Activated T-cell treated with anti-CD3 and anti-CD28 coated beads for 24 hours (primary cell): Measurements from ENCODE around the gene DRD2.
"Not testable (repeated sequence)": the region's sequence is repeated elsewhere in the genome, so short reads cannot be mapped to it uniquely, and the experiment has no call there.

Source experiments
- DNase-seq: peaks from one replicate; pipeline ENCODE4 v3.0.0-alpha.2; 2020; ENCODE audit warnings: low read depth

Gene DRD2

GRCh38 chr11:113475160-113475761 is at the start of gene DRD2:
Gene DRD2 (minus strand): TSS chr11:113475398. CDS start chr11:113424651, 50,747 bp downstream.
- no peak for DNase-seq

- not testable (repeated sequence) for DNase-seq
Observed at GRCh38 chr11:113523906-113524305, 48.7 kb upstream of the DRD2 start.

- no peak for DNase-seq
Observed at GRCh38 chr11:113521737-113522517, 46.7 kb upstream of the DRD2 start.

DNA sequence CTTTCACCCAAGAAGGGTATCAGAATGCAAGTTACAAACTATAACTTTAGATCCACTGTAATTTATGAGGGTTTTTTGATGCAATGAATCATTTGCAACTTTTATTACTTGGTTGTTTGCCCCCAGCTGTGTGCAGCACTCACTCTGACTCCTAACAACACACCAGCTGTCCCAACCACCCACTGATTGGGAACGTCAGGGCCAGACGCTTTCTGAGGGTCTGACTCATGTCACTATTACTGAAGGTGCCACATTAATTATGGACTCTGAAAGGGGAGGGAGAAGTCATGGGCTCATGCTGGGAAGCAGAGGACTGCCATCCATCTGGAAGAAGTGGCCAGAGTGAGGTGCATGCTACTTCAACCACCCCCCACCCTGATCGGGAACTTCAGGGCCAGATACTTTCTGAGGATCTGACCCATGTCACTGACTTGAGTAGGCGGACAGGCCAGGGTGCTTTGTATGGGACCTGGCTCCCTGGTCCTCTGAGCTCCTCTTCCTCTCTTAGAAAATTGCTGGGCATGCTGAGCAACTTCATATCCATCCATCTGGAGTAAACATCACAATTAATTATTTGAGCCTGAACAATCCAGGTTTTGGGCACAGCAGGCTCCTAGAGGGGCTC is 44.9 kb upstream of the DRD2 start:
- no peak for DNase-seq

- DNase-seq = no peak
Observed at GRCh38 chr11:113518716-113519495, 43.7 kb upstream of the DRD2 start.

DNA sequence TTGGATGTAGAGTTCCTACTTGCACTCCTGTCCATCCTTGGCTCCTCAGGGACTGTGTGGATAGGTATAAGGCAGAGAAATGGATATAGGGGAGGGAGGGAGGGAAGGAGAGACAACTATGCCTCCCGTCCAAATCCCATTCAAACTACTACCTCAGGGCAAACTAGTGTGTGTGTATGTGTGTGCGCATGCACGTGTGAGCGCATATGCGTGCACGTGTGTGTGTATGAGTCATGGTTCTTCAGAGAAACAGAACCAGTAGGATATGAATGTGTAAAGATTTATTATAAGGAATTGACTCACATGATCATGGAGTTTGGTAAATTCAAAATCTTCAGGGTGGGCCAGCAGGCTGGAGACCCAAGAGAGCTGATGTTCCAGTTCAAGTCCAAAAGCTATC is 42.2 kb upstream of the DRD2 start:
- DNase-seq = no peak

GRCh38 chr11:113514856-113515255 is 39.7 kb upstream of the DRD2 start:
- DNase-seq = no peak

- no peak for DNase-seq
Observed at GRCh38 chr11:113507341-113507740, 32.1 kb upstream of the DRD2 start.

GRCh38 chr11:113506893-113507292 is 31.7 kb upstream of the DRD2 start:
- no peak for DNase-seq

GRCh38 chr11:113506461-113506860 is 31.3 kb upstream of the DRD2 start:
- DNase-seq = no peak

DNA sequence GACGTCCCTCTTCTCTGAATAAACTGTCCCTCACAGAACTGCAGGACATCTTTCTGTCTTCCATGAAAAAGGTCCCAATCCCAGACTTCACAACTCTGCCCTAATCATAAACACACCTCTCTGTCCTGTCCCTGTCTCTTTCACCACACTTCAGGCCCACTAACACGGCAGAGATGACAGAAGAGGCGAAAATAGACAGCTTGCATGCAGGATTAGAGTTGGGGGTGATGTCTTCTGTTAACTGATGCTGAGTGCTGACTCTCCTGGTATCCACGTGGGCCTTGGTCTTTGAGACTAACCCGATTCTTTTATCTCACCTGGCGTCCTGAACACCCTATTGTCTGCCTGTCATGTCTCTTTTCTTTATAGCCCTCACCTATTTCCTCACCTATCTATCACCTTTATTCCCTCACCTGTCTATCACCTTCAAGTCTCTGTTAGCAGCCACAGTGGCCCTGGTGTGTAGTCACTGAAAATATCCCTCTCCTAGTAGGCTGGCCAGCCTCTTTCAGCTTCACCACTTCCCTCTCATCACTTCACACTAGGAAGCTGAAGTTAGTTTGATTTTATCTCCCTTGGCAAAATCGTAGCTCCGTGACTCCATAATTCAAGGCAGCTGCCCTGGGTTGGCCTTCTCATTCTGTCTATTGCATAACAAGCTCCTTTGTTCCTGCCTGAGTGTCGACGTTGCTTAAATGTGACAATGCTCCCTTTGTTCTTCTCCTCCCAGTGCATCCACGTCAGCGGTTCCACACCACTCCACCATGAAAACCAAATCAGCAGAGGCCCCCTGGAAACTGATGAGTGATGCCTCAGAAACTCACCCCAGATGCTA is 30.6 kb upstream of the DRD2 start:
- DNase-seq = no peak

DNA sequence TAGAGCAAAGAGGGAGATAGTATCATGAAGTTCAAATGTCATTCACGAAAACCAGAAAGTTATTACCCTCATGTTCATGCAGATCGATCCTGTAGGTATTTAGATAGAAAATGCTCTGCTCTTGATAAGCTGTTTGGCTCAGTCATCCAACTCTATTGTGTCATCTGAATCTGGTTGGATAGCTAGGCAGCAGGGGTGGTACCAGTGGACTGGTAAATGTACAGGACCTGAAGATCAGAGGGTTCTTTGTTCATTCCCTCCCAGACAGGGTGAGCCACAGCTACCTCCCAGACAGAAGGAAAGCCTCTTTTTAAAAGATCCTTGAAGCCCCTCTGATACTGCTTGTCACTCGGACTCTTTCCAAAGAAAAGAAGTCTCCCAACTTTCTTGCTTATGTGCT is 29.8 kb upstream of the DRD2 start:
- DNase-seq = no peak

DNA sequence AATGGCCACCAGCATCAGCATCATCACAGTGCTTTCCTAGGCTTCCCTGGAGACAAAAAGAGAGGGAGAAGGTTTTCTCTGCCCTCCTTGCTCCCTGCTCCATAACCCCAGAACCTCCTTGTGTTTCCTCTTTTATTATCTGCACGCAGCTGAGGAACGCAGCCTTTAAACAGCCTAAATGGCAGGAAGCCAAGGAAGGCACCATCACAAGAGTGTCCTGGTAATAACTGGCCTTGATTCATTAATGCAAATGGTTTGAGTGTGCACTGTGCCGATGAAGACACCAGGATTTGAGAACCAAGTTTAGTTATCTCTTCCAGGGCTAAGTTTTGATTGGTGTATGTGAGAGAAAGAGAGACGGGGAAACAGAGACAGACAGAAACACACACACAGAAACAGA is 29.4 kb upstream of the DRD2 start:
- no peak for DNase-seq

GRCh38 chr11:113504071-113504470 is 28.9 kb upstream of the DRD2 start:
- no peak for DNase-seq

- no peak for DNase-seq
Observed at GRCh38 chr11:113497066-113497910, 22.1 kb upstream of the DRD2 start.

DNA sequence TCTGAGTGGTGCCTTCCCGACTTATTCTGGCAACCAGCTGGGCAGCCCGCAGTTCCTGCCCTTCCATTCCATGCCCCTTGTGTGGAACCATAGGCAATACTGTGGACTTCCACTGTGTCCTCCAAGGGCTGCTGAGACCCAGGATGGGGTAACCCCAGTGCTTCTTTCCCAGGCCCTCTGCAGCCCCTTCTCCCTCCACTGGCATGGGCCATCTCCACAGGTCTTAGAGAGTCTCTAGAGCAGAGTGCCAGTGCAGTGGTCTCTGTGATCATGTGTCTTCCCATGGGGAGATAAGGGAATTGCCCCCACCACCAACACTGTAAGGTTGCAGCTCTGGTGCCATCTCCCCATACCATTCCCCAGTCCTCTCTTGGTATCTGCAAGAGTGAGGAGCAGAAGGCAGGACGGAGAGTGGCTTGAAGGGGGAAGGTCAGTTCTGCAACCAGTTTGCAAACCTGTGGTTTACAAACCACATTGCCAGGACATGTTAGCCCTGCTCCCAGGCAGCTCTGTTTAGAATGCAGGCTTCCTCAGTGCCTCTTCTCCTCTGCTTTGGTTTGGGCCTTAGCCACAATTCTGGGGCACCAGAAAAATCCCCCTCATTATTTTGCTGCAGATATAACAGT is 20.9 kb upstream of the DRD2 start:
- no peak for DNase-seq

DNA sequence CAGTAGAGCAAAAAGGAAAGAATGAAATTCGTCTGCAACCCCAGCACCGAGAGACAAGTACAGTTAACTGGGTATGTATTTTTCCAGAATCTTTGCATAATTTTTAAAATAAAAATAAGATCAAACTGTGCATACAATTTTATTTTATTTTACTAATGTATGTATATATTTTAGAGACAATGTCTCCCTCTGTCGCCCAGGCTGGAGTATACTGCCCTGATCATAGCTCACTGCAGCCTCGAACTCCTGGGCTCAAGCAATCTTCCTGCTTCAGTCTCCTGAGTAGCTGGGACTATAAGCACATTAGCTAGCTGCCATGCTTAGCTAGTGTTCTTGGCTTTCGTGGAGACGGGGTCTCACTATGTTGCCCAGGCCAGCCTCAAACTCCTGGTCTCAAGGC is 18.8 kb upstream of the DRD2 start:
- DNase-seq = no peak

- DNase-seq = no peak
Observed at GRCh38 chr11:113493206-113493605, 18.0 kb upstream of the DRD2 start.

GRCh38 chr11:113488931-113489351 is 13.7 kb upstream of the DRD2 start:
- DNase-seq = no peak

- DNase-seq = no peak
Observed at GRCh38 chr11:113487622-113488021, 12.4 kb upstream of the DRD2 start.
